Epidermal melanocyte (primary cell): ENCODE measurements around the gene PYGM.
"Not testable (repeated sequence)": the region's sequence is repeated elsewhere in the genome, so short reads cannot be mapped to it uniquely, and the experiment has no call there.

ENCODE experiments used
- DNase-seq: peaks from one replicate; pipeline ENCODE4 v3.0.0; 2011; ENCODE audit warnings: low spot score; ENCODE audit not compliant: insufficient read length

Gene PYGM

DNA sequence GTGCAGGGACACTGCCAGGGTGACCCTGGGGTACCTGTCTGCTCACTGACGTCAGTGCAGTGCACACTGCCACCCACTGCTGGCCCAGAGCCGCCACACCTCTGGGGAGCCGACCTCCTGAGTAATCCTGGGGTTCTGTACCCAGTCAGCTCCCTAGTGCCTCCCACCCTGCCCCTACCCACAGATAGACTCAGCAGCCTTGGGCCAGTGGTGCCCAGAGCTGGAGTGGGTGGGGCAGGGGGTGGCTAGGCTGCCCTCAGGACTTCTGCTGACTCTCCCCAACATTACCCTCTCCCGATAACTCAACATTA is 42.6 kb downstream of the PYGM start:
- DNase-seq: no peak

DNA sequence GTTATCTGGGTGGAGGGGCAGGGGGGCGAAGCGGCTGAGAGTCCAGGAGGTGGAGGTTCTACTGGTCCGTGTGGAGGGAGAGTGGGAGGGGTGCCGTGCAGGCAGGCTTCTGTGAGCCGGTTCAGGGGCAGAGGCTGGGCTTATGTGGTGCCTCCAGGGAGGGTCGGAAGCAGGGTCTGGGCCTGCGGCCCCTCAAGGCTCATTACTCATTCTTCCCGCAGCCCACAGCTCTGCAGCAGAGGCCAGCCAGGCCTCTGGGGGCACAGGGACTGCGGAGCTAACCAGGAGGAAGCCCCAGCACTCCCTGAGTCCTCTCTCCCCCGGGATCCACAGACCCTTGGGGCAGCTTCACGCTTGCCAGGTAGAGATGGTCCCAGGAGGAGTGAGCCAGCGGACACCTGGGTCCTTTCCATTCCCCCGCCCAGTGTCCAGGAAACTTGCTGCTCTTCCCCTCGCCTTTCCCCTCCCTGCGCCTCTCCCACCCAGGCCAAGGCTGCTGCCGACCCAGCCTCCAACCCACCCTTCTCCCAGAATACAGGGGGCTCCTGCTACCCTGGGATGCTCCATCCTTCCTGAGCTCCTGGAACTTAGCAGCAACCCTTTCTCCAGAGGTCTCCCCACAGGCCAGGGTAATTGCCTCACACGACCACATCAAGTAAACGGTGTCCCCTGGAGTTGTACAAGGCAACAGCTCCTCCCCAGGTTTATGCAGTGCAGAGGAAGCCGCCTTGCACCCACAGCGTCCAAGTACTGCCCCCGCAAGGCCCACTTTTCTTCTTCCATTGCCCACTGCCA is 43.1 kb downstream of the PYGM start:
- no peak for DNase-seq

DNA sequence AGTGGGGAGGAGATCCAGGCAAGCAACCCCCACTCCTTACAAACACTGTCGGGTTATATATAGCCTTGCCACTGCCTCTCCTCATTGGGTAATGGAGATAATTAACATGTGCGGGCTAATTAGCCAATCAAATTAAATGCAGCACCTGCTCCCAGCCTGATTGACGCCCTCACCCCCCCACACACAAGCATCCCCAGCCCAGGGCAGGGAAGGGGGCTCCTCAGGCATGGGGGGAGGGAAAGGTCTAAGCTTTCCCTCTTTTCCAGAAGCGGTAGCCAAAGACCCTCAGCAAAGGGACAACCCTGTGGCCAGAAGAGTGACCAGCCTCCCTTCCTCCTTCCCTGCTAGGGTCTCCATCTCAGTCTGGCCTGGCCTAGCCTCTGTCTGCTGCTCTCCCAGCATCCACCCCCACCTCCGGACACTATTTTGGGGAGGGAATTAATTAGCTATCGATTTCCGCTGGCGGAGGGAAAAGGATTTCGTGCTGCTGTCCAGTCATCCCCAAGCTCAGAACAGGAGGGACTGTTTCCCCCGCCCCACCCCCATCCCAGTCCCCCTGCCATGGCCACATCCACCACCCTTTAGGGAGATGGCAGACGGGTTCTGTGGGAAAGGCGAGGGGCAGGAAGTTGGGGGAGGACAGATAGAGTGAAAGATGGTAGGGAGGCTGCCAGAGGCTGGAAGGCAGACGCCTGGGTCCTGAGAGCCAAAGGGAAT is 43.9 kb downstream of the PYGM start:
- DNase-seq: no peak

DNA sequence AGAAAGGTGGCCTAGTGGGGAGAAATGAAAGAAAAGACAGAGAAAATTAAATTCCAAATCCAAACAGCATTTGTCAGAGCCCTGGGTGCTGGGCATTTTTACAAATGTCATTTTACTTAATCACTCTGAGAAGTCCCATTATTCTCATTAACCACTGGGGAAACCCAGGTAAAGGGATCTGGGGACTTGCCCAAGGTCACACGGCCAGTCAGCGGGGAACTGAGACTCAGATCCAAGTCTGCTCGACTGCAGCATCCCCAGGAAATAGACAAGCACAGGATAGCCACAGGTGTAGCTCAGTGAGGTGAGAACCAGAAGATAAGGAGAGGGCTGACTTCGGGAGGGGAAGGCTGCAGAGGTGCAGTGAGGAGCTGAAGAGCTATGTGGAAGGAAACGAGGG is 44.7 kb downstream of the PYGM start:
- DNase-seq: no peak

DNA sequence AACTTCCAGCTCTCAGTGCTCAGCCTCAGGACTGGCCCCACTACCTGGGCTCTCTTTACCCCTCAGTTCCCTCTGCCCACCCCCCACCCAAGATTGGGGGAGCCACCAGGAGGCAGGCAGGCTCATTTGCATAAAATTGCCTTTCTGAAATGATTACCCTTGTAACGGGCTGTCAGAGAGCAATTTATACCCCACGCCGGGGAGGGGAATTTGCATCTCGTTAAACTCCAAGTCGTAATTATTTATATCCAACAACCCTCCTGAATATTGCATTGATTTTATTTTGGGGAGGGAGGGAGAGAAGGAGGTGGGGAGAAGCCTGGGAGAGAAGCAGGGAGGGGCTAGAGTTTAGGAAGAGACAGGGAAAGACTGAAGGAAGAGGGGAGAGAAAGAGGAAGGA is 45.1 kb downstream of the PYGM start:
- no peak for DNase-seq

DNA sequence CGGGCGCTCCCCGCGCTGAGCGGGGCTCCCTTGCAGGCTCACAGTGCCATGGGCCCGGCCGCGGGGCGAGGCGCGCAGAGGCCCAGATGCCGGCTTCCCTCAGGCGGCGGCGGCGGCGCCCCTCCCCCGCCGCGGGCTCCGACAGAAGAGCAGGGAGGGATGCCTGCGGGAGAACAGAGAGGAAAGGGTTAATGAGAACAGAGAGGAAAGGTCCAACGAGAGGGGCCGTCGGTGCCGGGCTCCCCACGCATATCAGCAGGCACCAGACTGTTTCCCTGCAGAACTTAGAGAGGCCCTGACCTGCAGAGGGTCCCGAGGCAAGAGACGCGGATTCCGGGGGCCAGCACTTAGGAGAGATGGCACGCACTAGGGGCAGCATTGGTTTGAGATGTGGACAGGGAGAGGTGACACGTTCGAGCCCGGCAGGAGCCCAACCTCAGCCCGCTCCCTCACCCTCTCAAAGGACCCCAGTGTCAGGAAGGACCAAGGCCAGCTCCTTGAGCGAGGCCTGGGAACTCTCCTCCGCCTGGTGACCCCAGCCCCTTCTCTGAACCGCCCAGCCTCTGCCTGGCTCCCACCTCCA is 45.9 kb downstream of the PYGM start:
- DNase-seq: no peak

DNA sequence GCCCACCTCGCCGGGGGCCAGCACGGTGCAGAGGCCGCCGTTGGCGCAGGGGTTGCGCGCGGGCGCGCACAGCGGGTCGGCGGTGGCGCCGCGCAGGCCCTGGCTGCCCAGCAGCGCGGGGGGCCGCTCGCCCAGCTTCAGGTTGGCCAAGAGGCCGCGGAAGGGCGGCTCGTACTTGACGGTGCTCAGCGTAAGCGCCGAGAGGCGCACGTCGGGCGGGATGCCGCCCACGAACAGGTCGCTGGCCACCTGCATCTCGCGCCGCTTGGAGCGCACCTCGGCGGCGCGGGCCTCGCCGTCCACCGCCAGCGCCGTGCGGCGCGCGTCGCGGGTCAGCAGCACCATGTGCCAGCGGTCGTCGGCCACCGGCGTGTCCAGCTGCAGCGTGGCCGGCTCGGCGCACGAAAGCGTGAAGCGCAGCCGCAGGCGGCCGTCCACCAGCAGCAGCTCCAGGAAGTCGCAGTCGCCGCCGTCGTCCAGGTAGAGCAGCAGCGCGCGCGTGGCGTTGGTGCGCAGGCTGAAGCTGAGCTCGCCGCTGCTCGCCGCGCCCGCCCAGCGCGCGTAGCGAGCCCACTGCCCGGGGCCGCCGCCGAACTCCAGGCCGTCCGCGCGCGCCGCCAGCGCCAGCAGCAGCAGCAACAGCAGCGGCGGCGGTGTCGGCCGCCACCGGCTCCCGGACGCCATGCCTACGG is 46.6 kb downstream of the PYGM start:
- no peak for DNase-seq

DNA sequence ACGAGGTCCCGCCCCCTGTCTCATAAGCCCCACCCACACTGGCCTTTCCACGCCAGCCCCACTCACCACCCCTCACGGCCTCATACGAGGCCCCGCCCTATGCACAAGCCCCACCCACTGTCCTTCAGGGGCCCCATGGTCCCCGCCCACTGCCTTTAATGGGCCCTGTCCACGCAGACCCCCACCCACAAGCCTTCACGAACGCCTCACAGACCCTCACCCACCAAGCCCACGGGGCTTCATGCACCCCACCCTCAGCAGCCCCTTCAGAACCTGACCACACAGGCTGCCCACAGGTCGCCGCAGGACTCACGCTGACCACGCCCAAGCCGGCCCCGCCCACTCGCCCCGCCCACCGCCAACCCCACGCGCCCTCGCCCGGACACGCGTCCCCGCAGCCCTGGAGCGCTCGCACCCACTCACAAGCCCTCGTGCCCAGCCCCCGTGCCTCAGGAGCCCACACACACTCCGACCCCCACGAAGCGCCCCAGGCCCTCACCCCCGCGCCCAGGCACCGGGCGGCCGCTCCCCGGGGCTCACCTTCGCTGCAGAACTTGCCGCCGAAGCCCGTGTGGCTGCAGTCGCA is 47.3 kb downstream of the PYGM start:
- DNase-seq: no peak

DNA sequence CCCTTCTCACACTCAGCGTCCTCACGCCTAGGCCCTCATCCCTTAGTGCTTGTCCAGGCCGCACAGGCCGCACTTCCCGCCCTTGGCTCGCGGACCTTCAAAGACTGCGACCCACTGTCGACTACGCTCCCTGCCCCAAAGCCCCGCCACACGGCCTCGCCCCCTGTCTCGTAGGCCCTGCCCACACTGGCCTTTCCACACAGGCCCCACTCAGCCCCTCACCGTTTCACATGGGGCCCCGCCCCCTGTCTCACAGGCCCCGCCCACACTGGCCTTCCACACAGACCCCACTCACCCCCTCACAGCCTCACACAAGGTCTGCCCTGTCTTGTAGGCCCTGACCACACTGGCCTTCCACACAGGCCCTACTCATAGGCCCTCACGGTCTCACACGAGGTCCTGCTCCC is 47.8 kb downstream of the PYGM start:
- DNase-seq: no peak

DNA sequence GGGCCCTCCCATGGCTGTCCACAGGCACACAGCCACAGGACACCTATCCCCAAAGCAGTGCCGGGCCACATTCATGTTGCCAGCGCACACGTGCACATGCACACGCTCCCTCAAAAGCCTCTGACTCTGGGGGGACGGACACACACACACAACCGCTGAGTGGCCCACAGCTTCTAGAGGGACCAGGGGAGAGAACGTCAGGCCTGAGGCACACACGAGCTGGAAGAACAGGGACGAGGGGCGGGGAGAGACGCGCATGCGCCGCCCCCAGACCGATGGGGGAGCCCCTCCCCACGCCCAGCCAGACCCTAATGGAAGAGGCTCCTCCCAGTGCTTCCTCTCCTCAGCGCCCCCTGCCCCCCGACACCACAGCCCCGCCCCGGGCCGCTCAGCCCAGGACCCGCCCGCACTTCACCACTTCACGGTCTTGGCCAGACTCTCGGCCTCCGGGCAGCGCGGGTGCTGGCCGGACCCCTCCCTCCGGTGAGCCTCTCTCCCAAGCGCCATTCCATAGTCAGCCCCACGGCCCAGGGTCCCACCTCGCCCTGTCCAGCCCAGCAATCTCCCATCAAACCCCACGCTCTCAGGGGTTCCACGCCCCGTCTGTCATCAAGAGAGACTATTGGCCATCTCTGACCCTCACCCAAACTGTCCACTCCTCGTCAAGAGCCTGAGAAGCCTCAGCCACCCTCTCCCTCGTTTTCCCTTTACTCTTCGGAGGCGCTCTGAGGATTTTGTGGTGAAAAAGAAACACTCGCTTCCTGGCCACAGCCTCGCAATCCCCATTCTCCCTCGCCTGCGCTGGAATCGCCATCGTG is 48.4 kb downstream of the PYGM start:
- DNase-seq: no peak

DNA sequence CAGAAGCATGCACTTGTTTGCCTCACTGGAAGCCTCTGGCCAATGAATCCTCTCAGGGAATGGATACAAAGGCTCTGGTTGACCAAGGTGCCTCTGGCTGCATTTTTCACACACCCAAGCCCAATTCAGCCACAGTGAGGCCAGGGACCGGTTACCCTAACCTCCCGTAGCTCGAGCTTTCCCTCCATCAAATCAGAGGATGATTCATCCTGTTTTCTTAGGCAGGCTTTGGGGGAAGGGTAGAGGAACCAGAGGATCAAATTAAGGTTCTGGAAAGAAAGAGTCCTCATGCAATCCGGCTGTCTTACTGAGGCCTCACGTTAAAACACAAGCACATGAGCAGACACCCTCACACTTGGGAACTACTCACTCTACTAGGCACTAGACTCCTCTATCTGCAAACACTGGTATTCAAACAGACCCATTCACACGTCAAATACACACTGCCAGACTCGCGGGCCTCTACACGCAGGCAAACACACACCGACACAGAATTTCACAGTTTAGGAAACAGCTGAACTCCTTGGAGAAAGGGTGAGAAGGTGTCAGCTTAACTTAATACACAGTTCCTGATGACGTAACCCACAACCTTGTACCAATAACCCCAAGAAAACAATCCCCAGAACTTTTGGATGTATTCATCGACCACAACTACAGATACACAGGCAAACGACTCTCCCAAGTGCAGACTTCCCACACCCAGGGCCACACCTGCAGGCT is 49.2 kb downstream of the PYGM start:
- no peak for DNase-seq

DNA sequence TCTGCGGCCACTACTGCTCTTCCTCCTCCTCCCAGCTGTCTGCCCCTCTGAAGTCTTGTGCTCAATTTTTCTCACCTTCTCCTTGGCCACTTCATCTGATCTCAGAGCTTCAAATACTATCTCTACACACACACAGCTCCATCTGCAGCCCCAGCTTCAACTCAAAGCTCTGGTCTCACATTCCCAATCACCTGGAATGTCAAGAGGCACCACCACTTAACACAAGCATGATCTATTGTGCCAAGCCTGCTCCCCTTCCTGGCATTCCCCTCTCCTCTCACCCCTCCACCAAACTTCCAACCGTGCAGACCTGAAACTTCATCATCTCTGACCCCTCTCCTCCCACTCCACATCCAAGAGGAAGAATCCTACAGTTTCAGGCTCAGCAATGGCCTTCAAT is 54.3 kb downstream of the PYGM start:
- DNase-seq: no peak

DNA sequence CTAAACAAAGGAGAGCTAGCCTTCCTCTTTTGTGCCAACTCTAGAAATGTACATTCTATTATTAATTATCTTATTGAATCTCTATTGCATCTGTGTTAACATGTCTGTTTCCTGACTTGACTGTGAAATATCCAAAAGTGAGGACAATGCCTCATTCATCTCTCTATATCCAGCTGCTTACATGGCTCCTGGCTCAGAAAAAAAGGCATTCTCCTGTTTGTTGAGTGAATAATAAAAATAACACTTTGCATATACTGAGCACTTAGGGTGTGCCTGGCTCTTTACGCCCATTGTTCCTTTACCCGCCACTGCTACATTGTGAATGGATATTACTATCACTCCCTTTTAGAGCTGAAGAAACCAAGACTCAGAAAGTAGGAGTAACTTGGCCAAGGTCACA is 56.7 kb downstream of the PYGM start:
- DNase-seq: no peak

DNA sequence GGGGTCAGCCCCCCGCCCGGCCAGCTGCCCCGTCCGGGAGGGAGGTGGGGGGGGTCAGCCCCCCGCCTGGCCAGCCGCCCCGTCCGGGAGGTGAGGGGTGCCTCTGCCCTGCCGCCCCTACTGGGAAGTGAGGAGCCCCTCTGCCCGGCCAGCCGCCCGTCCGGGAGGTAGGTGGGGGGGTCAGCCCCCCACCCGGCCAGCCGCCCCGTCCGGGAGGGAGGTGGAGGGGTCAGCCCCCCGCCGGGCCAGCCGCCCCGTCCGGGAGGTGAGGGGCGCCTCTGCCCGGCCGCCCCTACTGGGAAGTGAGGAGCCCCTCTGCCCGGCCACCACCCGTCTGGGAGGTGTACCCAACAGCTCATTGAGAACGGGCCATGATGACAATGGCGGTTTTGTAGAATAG is 57.8 kb downstream of the PYGM start:
- DNase-seq: not testable (repeated sequence)

DNA sequence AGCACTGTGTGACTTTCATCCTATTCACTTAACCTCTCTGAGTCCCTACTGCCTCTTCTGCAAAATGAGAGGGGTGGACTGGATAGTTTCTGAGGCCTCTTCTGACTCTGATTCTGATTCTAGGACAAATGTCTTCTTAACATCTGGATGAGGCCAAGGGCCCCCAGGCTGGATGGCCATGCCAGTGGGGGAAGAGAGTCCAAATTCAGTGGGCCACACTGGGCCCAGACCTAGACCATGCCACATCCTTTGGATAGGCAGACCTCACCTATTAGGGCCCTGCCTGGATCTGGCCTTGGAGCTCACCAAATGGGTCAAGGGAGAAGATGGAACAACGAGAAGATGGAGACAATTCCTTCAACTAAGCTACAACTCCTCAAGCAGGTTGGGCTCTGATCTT is 61.3 kb downstream of the PYGM start:
- DNase-seq: no peak

DNA sequence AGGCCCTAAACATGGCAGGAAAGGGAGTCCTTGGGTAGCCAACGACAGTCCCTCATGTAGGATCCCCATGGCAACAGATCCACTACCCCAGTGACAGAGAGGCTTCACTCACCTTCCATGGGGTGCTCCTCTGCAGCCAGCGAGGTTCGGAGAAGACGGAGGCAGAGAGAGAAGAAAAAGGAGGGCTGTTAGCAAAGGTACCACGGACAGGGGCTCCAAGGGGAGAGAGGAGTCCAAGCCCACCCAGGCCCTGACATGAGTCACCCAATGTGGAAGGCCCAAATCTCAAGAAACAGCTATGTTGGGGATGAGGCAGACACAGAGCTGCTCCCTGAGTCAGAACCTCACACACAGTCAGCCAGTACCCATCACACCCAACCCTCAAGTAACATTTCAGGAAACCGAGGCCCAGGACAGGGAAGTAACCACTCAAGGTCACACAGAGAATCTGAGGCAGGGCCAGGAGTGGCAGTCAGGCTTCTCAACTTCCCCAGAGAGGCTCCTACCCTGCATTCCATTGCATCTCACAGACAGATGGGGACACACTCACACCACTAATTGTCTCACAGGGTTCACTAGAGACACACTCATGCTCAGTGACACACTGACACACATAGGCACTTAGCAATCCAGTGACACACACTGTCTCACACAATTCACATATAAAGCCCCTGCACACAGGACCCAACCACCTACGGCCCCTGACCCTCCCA is 62.0 kb downstream of the PYGM start:
- no peak for DNase-seq
